ENCODE data around the gene GMEB2.
"Not testable (repeated sequence)": the region's sequence is repeated elsewhere in the genome, so short reads cannot be mapped to it uniquely, and the experiment has no call there.

GMEB2 gene

DNA sequence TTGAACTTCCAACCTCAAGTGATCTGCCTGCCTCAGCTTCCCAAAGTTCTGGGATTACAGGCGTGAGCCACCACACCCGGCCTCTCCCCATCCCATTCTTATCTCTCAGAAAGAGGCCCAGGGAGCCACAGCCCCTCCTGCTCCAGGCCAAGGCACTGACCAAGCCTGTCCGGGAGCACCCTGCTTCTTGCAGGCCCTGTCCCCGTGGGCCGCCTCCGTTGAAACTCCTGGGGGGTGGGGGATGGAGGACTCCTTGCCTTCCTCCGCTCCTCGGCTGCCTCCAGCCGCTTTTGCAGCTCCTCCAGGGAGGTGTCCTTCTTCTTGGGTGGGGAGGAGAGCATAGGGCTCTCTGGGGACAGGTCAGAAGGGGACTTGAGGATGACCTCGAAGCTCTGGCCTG, 16.6 kb upstream of the GMEB2 start:
- Histone ChIP-seq H3K4me1 (ENCODE audit: control insufficient read depth, insufficient read depth, low read length) (no peaks in the 10 kb centered on the region), H3K36me3 (ENCODE audit: control insufficient read depth, insufficient read depth, low read length, severe bottlenecking) (no peaks in the 10 kb centered on the region), H3K9ac (ENCODE audit: low read length) (no peak overlapping the region), H3K4me3 (ENCODE audit: low read length) (no peak overlapping the region), H3K27me3 (replicated peaks; ENCODE audit: control insufficient read depth, insufficient read depth, low read length) (no peaks in the 10 kb centered on the region), H3K9me3 (ENCODE audit: control insufficient read depth, low read length) (no peaks in the 10 kb centered on the region)
- DNase-seq (ENCODE audit: low read depth): no peak

DNA sequence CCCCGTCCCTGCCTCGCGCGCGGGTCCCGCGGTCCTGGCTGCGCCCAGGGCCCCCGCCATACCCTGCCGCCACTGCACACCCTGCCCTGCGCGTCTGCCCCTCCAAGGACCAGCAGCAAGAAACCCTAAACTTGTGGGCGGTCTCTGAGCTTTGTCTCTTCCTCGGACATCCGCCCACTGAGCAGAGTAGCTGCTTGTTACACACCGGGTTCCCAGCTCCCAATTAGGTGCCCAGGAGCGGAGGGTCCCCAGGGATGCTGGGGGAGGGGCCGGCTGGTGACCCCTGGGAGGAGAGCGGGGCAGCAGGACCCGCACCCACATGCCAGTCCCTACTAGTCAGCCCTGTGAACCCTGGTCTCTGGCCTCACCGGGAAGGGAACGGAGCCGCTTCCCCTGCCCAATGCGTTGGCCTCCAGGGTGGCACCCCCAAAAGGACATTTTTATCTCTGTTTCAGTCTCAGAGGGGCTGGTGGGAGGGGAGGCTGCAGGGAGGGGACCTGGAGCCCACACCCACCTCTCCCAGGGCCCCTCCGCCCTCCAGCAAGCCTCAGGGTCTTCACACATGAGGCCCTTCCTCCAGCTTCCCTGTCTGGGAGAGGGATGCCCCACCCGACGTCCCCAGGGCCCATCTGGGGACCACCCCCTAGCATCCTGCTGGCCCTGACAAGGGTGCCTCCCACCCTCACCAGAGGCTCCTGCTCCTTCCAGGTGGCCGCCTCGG, 15.8 kb upstream of the GMEB2 start:
- H3K4me3 ChIP-seq (ENCODE audit: low read length): no peak overlapping the region
- H3K4me1 ChIP-seq (ENCODE audit: control insufficient read depth, insufficient read depth, low read length): no peaks in the 10 kb centered on the region
- no peak for DNase-seq (ENCODE audit: low read depth)
- no peaks in the 10 kb centered on the region for H3K36me3 ChIP-seq (ENCODE audit: control insufficient read depth, insufficient read depth, low read length, severe bottlenecking)
- H3K9me3 ChIP-seq (ENCODE audit: control insufficient read depth, low read length): no peaks in the 10 kb centered on the region
- no peaks in the 10 kb centered on the region for H3K27me3 ChIP-seq (replicated peaks; ENCODE audit: control insufficient read depth, insufficient read depth, low read length)
- no peak overlapping the region for H3K9ac ChIP-seq (ENCODE audit: low read length)

DNA sequence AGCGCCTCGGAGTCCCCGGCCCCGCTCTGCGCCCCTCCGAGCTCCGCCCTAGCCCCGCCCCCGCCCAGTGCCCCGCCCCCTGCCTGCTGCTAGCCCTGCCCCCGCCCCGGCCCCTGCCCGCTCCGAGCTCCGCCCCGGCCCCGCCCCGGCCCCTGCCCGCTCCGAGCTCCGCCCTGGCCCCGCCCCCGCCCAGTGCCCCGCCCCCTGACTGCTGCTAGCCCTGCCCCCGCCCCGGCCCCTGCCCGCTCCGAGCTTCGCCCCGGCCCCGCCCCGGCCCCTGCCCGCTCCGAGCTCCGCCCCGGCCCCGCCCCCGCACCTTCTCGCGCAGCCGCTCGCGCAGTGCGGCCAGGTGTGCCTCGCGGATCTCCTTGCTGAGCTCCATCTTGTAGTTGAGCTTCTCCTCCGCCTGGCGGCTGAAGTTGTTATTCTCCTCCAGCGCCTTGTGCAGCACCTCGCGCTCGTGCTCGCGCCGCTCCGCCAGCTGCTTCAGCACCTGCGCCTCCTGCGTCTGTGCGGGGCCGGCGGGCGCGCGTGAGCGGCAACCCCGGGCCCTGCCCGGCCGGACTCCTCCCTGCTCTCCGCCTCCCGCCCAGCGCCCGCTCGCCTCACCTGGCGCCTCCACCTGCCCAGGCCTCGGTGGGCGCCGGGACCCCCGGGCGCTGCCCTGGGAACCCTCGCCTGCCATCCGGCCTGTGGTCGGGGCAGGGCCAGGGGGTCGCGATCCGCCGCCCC, 15.1 kb upstream of the GMEB2 start:
- peak overlapping the region; percentile 69 for H3K4me3 ChIP-seq (ENCODE audit: low read length)
- DNase-seq (ENCODE audit: low read depth): peak; percentile 95

DNA sequence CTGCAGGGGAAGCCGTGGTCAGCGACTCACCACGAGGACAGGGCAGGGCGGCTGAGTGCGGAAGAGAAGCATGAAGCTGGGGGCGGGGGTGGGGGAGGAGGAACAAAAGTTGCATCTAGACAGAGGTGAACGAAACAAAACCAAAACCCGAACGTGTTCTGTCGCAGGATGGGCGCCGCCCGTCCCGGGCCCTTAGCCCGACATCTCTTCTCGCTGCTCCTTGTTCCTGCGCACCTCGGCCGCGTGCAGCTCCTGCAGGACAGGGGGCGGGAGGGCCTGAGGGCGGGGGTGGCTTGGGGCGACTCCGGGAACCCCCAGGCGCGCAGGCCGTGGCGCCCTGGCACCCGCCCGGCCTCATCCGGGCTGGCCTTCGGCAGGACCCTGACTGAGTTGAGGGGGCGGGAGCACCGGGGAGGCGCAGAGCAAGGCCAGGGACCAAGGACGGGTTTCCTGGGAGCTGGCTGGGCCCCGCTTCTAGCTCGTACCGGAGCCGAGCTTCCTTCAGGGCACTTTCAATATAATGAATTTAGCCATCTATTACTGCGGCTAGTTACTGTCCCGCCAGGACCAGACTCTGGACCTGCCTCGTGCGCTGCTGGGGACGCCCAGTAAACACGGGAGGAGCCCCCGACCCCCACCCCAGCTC, 14.4 kb upstream of the GMEB2 start:
- Histone ChIP-seq H3K4me1 (ENCODE audit: control insufficient read depth, insufficient read depth, low read length) (no peaks in the 10 kb centered on the region), H3K27me3 (replicated peaks; ENCODE audit: control insufficient read depth, insufficient read depth, low read length) (no peaks in the 10 kb centered on the region), H3K9me3 (ENCODE audit: control insufficient read depth, low read length) (no peaks in the 10 kb centered on the region), H3K4me3 (ENCODE audit: low read length) (peak overlapping the region; percentile 68), H3K9ac (ENCODE audit: low read length) (peak overlapping the region; percentile 68), H3K36me3 (ENCODE audit: control insufficient read depth, insufficient read depth, low read length, severe bottlenecking) (no peaks in the 10 kb centered on the region)
- no peak for DNase-seq (ENCODE audit: low read depth)

More for the DNA sequence above, 15.1 kb upstream of the GMEB2 start:
- no peaks in the 10 kb centered on the region for H3K27me3 ChIP-seq (replicated peaks; ENCODE audit: control insufficient read depth, insufficient read depth, low read length)
- no peaks in the 10 kb centered on the region for H3K36me3 ChIP-seq (ENCODE audit: control insufficient read depth, insufficient read depth, low read length, severe bottlenecking)
- no peaks in the 10 kb centered on the region for H3K9me3 ChIP-seq (ENCODE audit: control insufficient read depth, low read length)
- H3K9ac ChIP-seq (ENCODE audit: low read length): no peak overlapping the region
- H3K4me1 ChIP-seq (ENCODE audit: control insufficient read depth, insufficient read depth, low read length): no peaks in the 10 kb centered on the region

DNA sequence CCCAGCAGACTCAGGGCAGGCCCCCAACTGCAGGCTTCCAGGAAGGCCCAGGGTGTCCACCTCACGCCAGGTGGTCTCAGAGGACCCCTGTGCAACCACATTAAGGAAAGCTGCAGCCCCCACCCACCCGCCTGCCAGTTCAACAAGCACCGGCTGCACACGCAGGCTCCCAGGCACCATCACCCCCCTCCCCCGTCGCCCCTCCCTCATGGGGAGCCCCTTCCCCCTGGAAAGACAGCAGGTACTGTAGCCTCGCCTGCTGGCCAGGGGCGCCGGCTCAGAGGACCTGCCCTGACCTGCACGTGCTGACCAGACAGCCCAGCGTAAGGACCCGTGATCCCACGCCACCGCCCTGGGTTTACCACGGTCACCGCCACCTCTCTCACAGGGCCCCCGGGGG, 13.8 kb upstream of the GMEB2 start:
- H3K4me3 ChIP-seq (ENCODE audit: low read length); H3K9ac ChIP-seq (ENCODE audit: low read length); H3K4me1 ChIP-seq (ENCODE audit: control insufficient read depth, insufficient read depth, low read length); H3K27me3 ChIP-seq (replicated peaks; ENCODE audit: control insufficient read depth, insufficient read depth, low read length); H3K9me3 ChIP-seq (ENCODE audit: control insufficient read depth, low read length); DNase-seq (ENCODE audit: low read depth); H3K36me3 ChIP-seq (ENCODE audit: control insufficient read depth, insufficient read depth, low read length, severe bottlenecking): not testable (repeated sequence)

DNA sequence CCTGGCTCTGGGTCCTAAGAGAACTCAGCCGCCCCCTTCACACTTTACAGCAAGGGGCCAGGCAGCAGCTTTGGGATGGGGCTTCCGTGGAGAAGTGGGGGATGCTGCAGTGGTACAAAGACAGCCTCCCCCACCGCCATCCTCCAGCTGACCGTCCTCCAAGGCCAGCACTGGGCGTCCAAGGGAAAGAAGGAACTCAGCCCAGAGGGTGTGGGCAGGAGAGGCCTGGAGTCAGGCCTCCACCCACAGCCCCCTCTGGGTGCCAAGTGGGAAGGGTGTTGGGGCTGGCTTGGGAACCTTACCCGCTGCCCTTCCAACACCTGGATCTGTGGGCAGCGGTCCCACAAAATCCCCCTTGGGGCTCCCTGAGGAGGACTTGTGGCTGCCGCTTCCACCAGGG, 13.2 kb upstream of the GMEB2 start:
- DNase-seq (ENCODE audit: low read depth): no peak
- no peaks in the 10 kb centered on the region for H3K4me1 ChIP-seq (ENCODE audit: control insufficient read depth, insufficient read depth, low read length)
- H3K9ac ChIP-seq (ENCODE audit: low read length): no peak overlapping the region
- H3K4me3 ChIP-seq (ENCODE audit: low read length): no peak overlapping the region
- no peaks in the 10 kb centered on the region for H3K36me3 ChIP-seq (ENCODE audit: control insufficient read depth, insufficient read depth, low read length, severe bottlenecking)
- H3K27me3 ChIP-seq (replicated peaks; ENCODE audit: control insufficient read depth, insufficient read depth, low read length): no peaks in the 10 kb centered on the region
- no peaks in the 10 kb centered on the region for H3K9me3 ChIP-seq (ENCODE audit: control insufficient read depth, low read length)

DNA sequence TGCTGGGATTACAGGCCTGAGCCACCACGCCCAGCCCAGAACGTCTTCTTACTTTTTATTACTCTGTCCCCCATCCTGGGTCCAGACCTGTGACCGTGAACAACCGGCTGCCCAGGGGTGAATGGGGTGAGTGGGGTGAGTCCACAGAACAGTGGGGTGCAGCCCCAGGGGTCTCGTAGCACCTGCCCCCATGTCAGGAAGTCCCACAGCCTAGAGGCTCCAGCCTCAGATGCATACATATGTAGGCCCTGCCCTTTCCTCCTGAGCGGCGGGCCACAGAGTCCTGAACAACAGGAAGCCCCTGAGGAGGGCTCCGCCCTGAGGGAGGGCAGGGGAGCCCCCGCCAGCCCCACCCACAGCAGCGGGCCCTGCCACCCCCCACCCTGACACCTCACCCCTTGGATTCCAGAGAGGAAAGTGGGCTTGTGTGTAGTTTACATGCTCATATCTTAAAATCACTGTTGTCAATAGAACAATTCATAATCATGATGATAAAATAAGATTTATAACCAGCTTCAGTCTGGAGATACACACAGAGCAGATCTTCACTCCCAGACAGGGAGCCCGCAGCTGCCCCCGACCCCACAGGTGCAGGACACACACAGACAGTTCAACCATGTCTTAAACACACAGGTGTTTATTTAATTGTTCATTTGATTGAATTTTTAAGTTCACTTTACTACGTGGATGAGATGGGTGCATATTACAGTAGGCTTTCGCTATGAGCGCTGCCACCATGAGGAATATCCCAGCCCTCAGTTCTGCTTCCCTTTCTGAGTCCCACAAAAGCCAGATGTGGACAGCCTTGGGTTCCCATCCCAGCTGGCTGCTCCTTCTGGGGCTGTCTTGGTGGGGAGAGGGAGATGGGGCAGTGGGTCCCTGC, 12.4 kb upstream of the GMEB2 start:
- DNase-seq (ENCODE audit: low read depth): no peak

DNA sequence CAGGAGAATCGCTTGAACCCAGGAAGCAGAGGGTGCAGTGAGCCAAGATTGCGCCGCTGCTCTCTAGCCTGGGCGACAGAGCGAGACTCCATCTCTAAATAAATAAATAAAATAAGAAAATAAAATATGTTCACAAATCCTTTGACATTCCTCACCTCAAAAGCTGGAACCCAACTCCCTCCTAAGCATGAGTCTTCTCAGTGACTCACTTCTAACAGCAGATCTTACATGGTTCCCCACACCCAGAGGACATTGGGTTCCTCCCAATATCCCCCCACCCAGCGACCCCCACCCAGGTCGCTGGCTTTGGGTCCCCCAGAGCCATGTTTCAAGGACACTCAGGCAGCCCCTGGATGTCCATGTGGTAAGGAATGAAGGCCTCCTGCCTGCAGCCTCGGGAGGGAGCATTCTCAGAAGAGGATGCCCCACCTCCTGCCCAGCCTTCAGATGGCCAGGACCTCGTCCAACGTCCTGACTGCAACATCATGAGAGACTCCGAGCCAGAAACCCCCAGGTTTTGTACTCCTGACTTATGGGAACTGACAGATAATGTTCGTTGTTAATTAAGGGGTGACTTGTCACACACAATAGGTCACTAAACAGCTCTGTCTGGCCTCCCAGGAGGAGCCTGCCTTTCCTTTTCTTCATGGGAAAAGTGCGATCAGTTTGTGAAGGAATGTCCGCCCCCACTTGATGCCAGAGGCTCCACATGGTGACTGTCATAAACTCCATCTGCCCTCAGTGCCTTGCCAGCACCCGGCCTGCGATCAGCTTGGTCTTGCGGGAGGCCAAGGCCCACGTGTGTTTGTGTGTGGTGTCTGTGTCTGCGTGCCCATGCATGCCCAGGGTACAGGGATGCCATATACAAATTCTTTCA, 10.1 kb upstream of the GMEB2 start:
- Histone ChIP-seq H3K4me3 (ENCODE audit: low read length) (no peak overlapping the region), H3K4me1 (ENCODE audit: control insufficient read depth, insufficient read depth, low read length) (no peaks in the 10 kb centered on the region), H3K36me3 (ENCODE audit: control insufficient read depth, insufficient read depth, low read length, severe bottlenecking) (no peaks in the 10 kb centered on the region), H3K9me3 (ENCODE audit: control insufficient read depth, low read length) (no peaks in the 10 kb centered on the region), H3K9ac (ENCODE audit: low read length) (no peak overlapping the region), H3K27me3 (replicated peaks; ENCODE audit: control insufficient read depth, insufficient read depth, low read length) (no peaks in the 10 kb centered on the region)
- DNase-seq (ENCODE audit: low read depth): no peak

More for the DNA sequence above, 12.4 kb upstream of the GMEB2 start:
- H3K4me3 ChIP-seq (ENCODE audit: low read length): no peak overlapping the region
- H3K27me3 ChIP-seq (replicated peaks; ENCODE audit: control insufficient read depth, insufficient read depth, low read length): no peaks in the 10 kb centered on the region
- no peaks in the 10 kb centered on the region for H3K9me3 ChIP-seq (ENCODE audit: control insufficient read depth, low read length)
- H3K4me1 ChIP-seq (ENCODE audit: control insufficient read depth, insufficient read depth, low read length): no peaks in the 10 kb centered on the region
- H3K9ac ChIP-seq (ENCODE audit: low read length): no peak overlapping the region
- H3K36me3 ChIP-seq (ENCODE audit: control insufficient read depth, insufficient read depth, low read length, severe bottlenecking): no peaks in the 10 kb centered on the region

DNA sequence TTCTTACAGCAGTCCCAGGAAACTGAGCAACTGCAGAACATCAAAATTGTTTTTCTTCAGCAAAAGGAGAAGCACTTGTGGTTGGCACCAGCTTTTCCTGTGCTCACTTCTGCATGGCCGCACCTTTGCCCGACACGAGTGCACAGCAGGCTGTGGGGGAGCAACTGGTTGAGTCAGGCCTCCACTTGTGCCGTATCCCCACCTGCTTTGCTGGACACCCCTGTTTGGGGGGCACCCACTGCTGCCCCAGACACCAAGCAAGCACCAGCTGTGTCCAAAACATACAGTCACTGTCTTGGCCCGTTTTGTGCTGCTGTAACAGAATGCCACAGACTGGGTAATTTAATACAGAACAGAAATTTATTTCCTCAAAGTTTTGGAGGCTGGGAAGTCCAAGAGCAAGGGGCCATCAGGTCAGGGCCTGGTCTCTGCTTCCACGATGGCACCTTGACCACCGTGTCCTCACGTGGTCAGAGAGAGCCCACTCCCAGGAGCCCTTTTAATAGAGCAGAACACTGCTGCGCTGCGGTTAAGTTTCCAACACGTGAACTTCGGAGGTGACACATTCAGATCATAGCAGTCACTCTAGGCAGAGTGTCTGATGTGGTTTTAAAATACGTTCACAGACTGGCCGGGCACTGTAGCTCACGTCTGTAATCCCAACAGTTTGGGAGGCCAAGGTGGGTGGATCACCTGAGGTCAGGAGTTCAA, 8.7 kb upstream of the GMEB2 start:
- Histone ChIP-seq H3K27me3 (replicated peaks; ENCODE audit: control insufficient read depth, insufficient read depth, low read length) (no peaks in the 10 kb centered on the region), H3K9me3 (ENCODE audit: control insufficient read depth, low read length) (no peaks in the 10 kb centered on the region), H3K4me1 (ENCODE audit: control insufficient read depth, insufficient read depth, low read length) (no peaks in the 10 kb centered on the region), H3K36me3 (ENCODE audit: control insufficient read depth, insufficient read depth, low read length, severe bottlenecking) (no peaks in the 10 kb centered on the region), H3K9ac (ENCODE audit: low read length) (no peak overlapping the region), H3K4me3 (ENCODE audit: low read length) (no peak overlapping the region)
- DNase-seq (ENCODE audit: low read depth): no peak

DNA sequence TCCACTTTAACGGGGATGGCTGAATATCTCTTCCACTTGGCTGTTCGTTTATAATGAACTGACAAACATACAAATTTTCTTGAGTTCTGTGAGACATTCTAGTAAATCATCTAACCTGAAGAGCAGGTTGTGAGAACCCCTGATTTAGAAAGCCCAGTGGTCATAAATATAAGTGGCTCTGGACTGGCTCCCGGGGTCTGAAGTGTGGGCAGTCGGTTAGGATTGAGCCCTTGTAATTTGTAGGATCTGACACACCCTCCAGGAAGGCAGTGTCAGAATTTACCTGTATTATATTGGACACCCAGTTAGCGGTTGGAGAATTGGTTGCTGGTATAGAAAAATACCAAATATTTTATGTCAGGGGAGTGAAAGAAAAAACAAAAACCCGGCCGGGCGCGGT, 6.8 kb upstream of the GMEB2 start:
- Histone ChIP-seq H3K36me3 (ENCODE audit: control insufficient read depth, insufficient read depth, low read length, severe bottlenecking) (no peaks in the 10 kb centered on the region), H3K4me3 (ENCODE audit: low read length) (no peak overlapping the region), H3K9ac (ENCODE audit: low read length) (no peak overlapping the region), H3K9me3 (ENCODE audit: control insufficient read depth, low read length) (no peaks in the 10 kb centered on the region), H3K27me3 (replicated peaks; ENCODE audit: control insufficient read depth, insufficient read depth, low read length) (no peaks in the 10 kb centered on the region), H3K4me1 (ENCODE audit: control insufficient read depth, insufficient read depth, low read length) (peaks cover 3% of the 10 kb centered on the region)
- no peak for DNase-seq (ENCODE audit: low read depth)

Data from adipocyte (in vitro differentiated cells).